Endothelial cell of umbilical vein (primary cell): ENCODE data around the gene RIMOC1. TPM values are rescaled to one million over a fixed set of nuclear protein-coding genes. Genes with fewer than 3 reads are reported as not detected.
A peak's percentile ranks its signal among the peaks of the same experiment; 100 is the strongest.

Experiments
- BruUV-seq: library from RNA; stranded (reverse); fragments of 400-500 nt; replicated peaks from 2 replicates; lab custom pipeline; 2021; lab: Mats Ljungman, UMichigan
- CTCF ChIA-PET: fragments of 300-600, 350-600 bp; sonication (Branson Sonifier 250); formaldehyde crosslinking; loops from one replicate; lab custom pipeline; 2021; ENCODE audit warnings: antibody characterized with exemption, inconsistent platforms; lab: Charles Lee
- POLR2A ChIA-PET: fragments of 300-600, 350-600 bp; sonication (Branson Sonifier 250); formaldehyde crosslinking; loops from one replicate; lab custom pipeline; 2021; ENCODE audit warnings: antibody characterized with exemption, inconsistent platforms; lab: Charles Lee
- DNase-seq: peaks from one replicate; pipeline ENCODE4 v3.0.0-alpha.2; 2011; ENCODE audit warnings: low read depth, low spot score
- FAIRE-seq: peaks from 2 replicates; lab custom pipeline; 2011; peaks lifted over from hg19 to GRCh38; lab: Jason Lieb, UNC
- H2AFZ ChIP-seq: 2 replicates; pipeline ENCODE4 v1.6.0; 2012; ENCODE audit warnings: low read depth, low read length, control low read depth, inconsistent platforms
- H3K27ac ChIP-seq: 2 replicates; pipeline ENCODE4 v1.5.1; 2011; ENCODE audit warnings: low read depth, mild to moderate bottlenecking, control low read depth, low read length, moderate library complexity; ENCODE audit not compliant: insufficient read depth
- H3K27me3 ChIP-seq, 2 experiments: 2 replicates each; pipeline versions ENCODE4 v1.6.0 to v1.6.1; 2011; ENCODE audit warnings: low read length in 2 of 2, mixed read lengths in 1 of 2; ENCODE audit not compliant: control insufficient read depth in 2 of 2, insufficient read depth in 2 of 2
- H3K36me3 ChIP-seq, 2 experiments: 2 replicates in 1 of 2; 3 replicates in 1 of 2; pipeline ENCODE4 v1.5.1; 2011; ENCODE audit warnings: low read length in 2 of 2, mild to moderate bottlenecking in 1 of 2, moderate library complexity in 1 of 2; ENCODE audit not compliant: control insufficient read depth in 2 of 2, insufficient read depth in 2 of 2; ENCODE audit errors: extremely low read depth in 1 of 2
- H3K4me1 ChIP-seq: 3 replicates; pipeline ENCODE4 v1.5.1; 2011; ENCODE audit warnings: mild to moderate bottlenecking, low read length; ENCODE audit not compliant: control insufficient read depth, insufficient read depth; ENCODE audit errors: extremely low read depth
- H3K4me2 ChIP-seq: 2 replicates; pipeline ENCODE4 v1.6.1; 2011; ENCODE audit warnings: low read length, control low read depth, mixed read lengths; ENCODE audit not compliant: insufficient read depth
- H3K4me3 ChIP-seq, 3 experiments: fragments of 200-600 bp in 1 of 3; sonication (generic), shearing (Covaris generic) in 1 of 3; replicated peaks in 1 of 3; 2 replicates each; pipeline ENCODE4 v1.5.1; 2011 to 2016; ENCODE audit warnings: control low read depth in 3 of 3, low read length in 3 of 3, mild to moderate bottlenecking in 2 of 3, inconsistent platforms in 1 of 3, low read depth in 1 of 3, moderate library complexity in 1 of 3; ENCODE audit not compliant: insufficient read depth in 1 of 3
- H3K79me2 ChIP-seq: 2 replicates; pipeline ENCODE4 v1.6.0; 2012; ENCODE audit warnings: low read length, inconsistent platforms; ENCODE audit not compliant: control insufficient read depth, insufficient read depth
- H3K9ac ChIP-seq: replicated peaks from 2 replicates; pipeline ENCODE3; 2011; ENCODE audit warnings: low read length, control low read depth; ENCODE audit not compliant: insufficient read depth; ENCODE audit errors: extremely low read depth
- H3K9me1 ChIP-seq: replicated peaks from 3 replicates; pipeline ENCODE4 v1.6.0; 2011; ENCODE audit warnings: mild to moderate bottlenecking, low read length; ENCODE audit not compliant: control insufficient read depth, insufficient read depth; ENCODE audit errors: extremely low read depth
- H3K9me3 ChIP-seq: replicated peaks from 2 replicates; pipeline ENCODE4 v1.5.1; 2012; ENCODE audit warnings: low read length, inconsistent platforms; ENCODE audit not compliant: control insufficient read depth, insufficient read depth
- H4K20me1 ChIP-seq: replicated peaks from 2 replicates; pipeline ENCODE3; 2011; ENCODE audit warnings: mild to moderate bottlenecking, low read length; ENCODE audit not compliant: control insufficient read depth, insufficient read depth; ENCODE audit errors: extremely low read depth
- CTCF ChIP-seq, 2 donors: IDR thresholded peaks; 1 replicate in 1 of 2; 2 replicates in 1 of 2; pipeline ENCODE4 v1.5.1; 2011; ENCODE audit warnings: low read length in 2 of 2, mild to moderate bottlenecking in 2 of 2, moderate library complexity in 2 of 2, control low read depth in 1 of 2, inconsistent platforms in 1 of 2, low read depth in 1 of 2; ENCODE audit not compliant: insufficient read depth in 1 of 2; ENCODE audit errors: extremely low read depth in 1 of 2
- EZH2 ChIP-seq: IDR thresholded peaks from 2 replicates; pipeline ENCODE4 v1.6.1; 2012; ENCODE audit warnings: borderline replicate concordance, low read depth, mild to moderate bottlenecking, moderate library complexity, low read length, inconsistent platforms; ENCODE audit not compliant: severe bottlenecking
- FOS ChIP-seq: IDR thresholded peaks from 2 replicates; pipeline ENCODE4 v1.6.1; 2011; ENCODE audit warnings: mild to moderate bottlenecking, low read length, moderate library complexity, borderline replicate concordance; ENCODE audit not compliant: insufficient read depth
- GATA2 ChIP-seq: IDR thresholded peaks from 2 replicates; pipeline ENCODE4 v1.7.0; 2011; ENCODE audit warnings: low read depth, mild to moderate bottlenecking, moderate library complexity, mixed read lengths, low read length; ENCODE audit not compliant: insufficient read length, insufficient read depth
- JUN ChIP-seq: IDR thresholded peaks from 2 replicates; pipeline ENCODE4 v1.6.1; 2011; ENCODE audit warnings: borderline replicate concordance, low read depth; ENCODE audit not compliant: insufficient read length, insufficient read depth
- MAX ChIP-seq: IDR thresholded peaks from 2 replicates; pipeline ENCODE4 v1.6.1; 2011; ENCODE audit not compliant: insufficient read depth, insufficient read length
- MYC ChIP-seq: IDR thresholded peaks from one replicate; pipeline ENCODE4 v1.6.1; 2011; ENCODE audit warnings: mild to moderate bottlenecking, low read depth, low read length
- POLR2A ChIP-seq: IDR thresholded peaks from 2 replicates; pipeline ENCODE4 v1.6.1; 2012; ENCODE audit warnings: low read depth, mild to moderate bottlenecking, control low read depth, low read length
- POLR2AphosphoS5 ChIP-seq: IDR thresholded peaks from 2 replicates; pipeline ENCODE4 v1.6.1; 2012; ENCODE audit warnings: low read depth, mild to moderate bottlenecking, control low read depth, low read length, moderate library complexity; ENCODE audit not compliant: insufficient read depth
- dilution Hi-C: fragments of 300-500 bp; cut with MboI; formaldehyde crosslinking; loops from one replicate; pipeline ENCODE4 v1.15.0; 2019; ENCODE audit warnings: low sequenced_read_pairs; ENCODE audit not compliant: extremely low pct_ligation_motif_present
- intact Hi-C: fragments of 100-400 bp; cut with micrococcal nuclease; formaldehyde crosslinking; loops from one replicate; pipeline ENCODE4 v1.10.0; 2022
- polyA plus RNA-seq, 4 experiments: library from polyadenylated mRNA; depleted of rRNA in 3 of 4; stranded (reverse) in 3 of 4; unstranded in 1 of 4; fragments of >200 nt; gene quantifications; 2 replicates each; pipeline versions ENCODE4 v1.2.1 to v1.2.3, GENCODE V29; 2011 to 2012; ENCODE audit warnings: missing spikeins in 1 of 4
- total RNA-seq: library from RNA; stranded (reverse); gene quantifications from 2 replicates; pipeline ENCODE4 v1.2.3, GENCODE V29; 2021

Gene RIMOC1
- total and polyA plus RNA-seq, 2 donors (not counting 3 experiments of a cell fraction or from before 2014, with no cell fraction given) = 15.7 to 32.0 TPM

- Histone ChIP-seq H3K4me3 (no peak overlapping the region), H3K36me3 (no peaks in the 10 kb centered on the region), H3K4me1 (peaks cover 3% of the 10 kb centered on the region), H3K27ac (no peak overlapping the region), H3K9ac (no peak overlapping the region), H3K4me2 (no peak overlapping the region), H4K20me1 (no peaks in the 10 kb centered on the region), H3K79me2 (peaks cover 30% of the 10 kb centered on the region), H3K9me1 (peaks cover 2% of the 10 kb centered on the region), H3K9me3 (no peaks in the 10 kb centered on the region), H3K27me3 (no peaks in the 10 kb centered on the region), H2AFZ (no peak overlapping the region)
- no TSS peak for BruUV-seq
- CTCF ChIA-PET = interaction anchor here (1.0 to 3.7 kb wide), 3 partner anchors 7 to 904 kb away, joined by 6 to 19 read pairs (median 12); no protein-coding TSS in a partner anchor
- peak; percentile 37 for FAIRE-seq
- POLR2A ChIA-PET = no interaction called here
- dilution Hi-C loops = no loop called here
- intact Hi-C loops = no loop called here
- DNase-seq = no peak
- TF ChIP-seq POLR2AphosphoS5 (no peak), EZH2 (no peak), FOS (no peak)
Measured at GRCh38 chr5:41863871-41864486, 40.2 kb upstream of the RIMOC1 start.

GRCh38 chr5:41869151-41869723, 34.9 kb upstream of the RIMOC1 start:
- TF ChIP-seq POLR2A = no peak
- no peak for TF ChIP-seq MYC
- no peak for TF ChIP-seq JUN
- TF ChIP-seq EZH2 = no peak
- no peak for TF ChIP-seq GATA2
- no peak for TF ChIP-seq MAX
- no peak for TF ChIP-seq CTCF (IDR thresholded peaks at IDR 0.05; ENCODE audit: extremely low read depth in 1 of 2, insufficient read depth in 1 of 2, low read depth in 1 of 2, low read length in 2 of 2)
- no peak for TF ChIP-seq FOS
- no peak for TF ChIP-seq POLR2AphosphoS5
- peak overlapping the region; percentile 99 for H2AFZ ChIP-seq
- no peaks in the 10 kb centered on the region for H4K20me1 ChIP-seq
- H3K36me3 ChIP-seq = no peaks in the 10 kb centered on the region
- FAIRE-seq (no peak), DNase-seq (peak; percentile 32)
- peak overlapping the region; percentile 75 to 97 (median 86) for H3K4me3 ChIP-seq
- dilution Hi-C loops = no loop called here
- H3K4me1 ChIP-seq = peaks cover 12% of the 10 kb centered on the region
- BruUV-seq = no TSS peak
- peaks cover 2% of the 10 kb centered on the region for H3K9me1 ChIP-seq
- peak overlapping the region; percentile 74 for H3K4me2 ChIP-seq
- intact Hi-C loops = no loop called here
- no peaks in the 10 kb centered on the region for H3K9me3 ChIP-seq
- H3K9ac ChIP-seq = peak overlapping the region; percentile 97
- H3K27me3 ChIP-seq = no peaks in the 10 kb centered on the region
- H3K79me2 ChIP-seq = peaks cover 28% of the 10 kb centered on the region
- peak overlapping the region; percentile 90 for H3K27ac ChIP-seq
- POLR2A ChIA-PET = no interaction called here
- CTCF ChIA-PET = interaction anchor here (0.9 to 1.4 kb wide), 5 partner anchors 12 to 714 kb away, joined by 3 to 8 read pairs (median 4); partner anchors contain the start of gene FBXO4
